SK-N-SH (cell line): Measurements from ENCODE around the gene COL5A2. TPM values are rescaled to one million over a fixed set of nuclear protein-coding genes. Genes with fewer than 3 reads are reported as not detected.

Source experiments
- CTCF ChIA-PET: fragments of 300-600, 350-600 bp; formaldehyde crosslinking; extraction: SDS; loops from one replicate; lab custom pipeline; 2021; lab: Yijun Ruan, JAX
- POLR2A ChIA-PET: fragments of 350-600 bp; sonication (Branson Sonifier 250); formaldehyde crosslinking; extraction: SDS; loops from one replicate; lab custom pipeline; 2020; ENCODE audit warnings: antibody characterized with exemption, inconsistent platforms; lab: Yijun Ruan, JAX
- DNase-seq: peaks from one replicate; pipeline ENCODE4 v3.0.0; 2012
- H2AFZ ChIP-seq: fragments of 200-600 bp; sonication (generic); 2 replicates; pipeline ENCODE4 v1.8.1; 2016; ENCODE audit warnings: antibody characterized with exemption, mild to moderate bottlenecking, low read depth
- H3F3A ChIP-seq: fragments of 200-600 bp; sonication (generic); replicated peaks from 2 replicates; pipeline ENCODE3; 2016; ENCODE audit warnings: antibody characterized with exemption, mild to moderate bottlenecking; ENCODE audit not compliant: insufficient read depth
- H3K27ac ChIP-seq, 2 experiments: fragments of 200-500 bp in 1 of 2; fragments of 200-600 bp in 1 of 2; sonication (Bioruptor generic) in 1 of 2; sonication (generic), shearing (Covaris generic) in 1 of 2; 2 replicates each; pipeline versions ENCODE4 v1.5.1 to v1.6.1; 2014 to 2016; ENCODE audit warnings: low read depth in 2 of 2, inconsistent platforms in 1 of 2, low read length in 1 of 2, mild to moderate bottlenecking in 1 of 2, mixed read lengths in 1 of 2
- H3K27me3 ChIP-seq: fragments of 200-600 bp; sonication (generic), shearing (Covaris generic); 2 replicates; pipeline ENCODE4 v1.6.1; 2016; ENCODE audit warnings: mixed run types; ENCODE audit not compliant: insufficient read depth
- H3K36me3 ChIP-seq, 2 experiments: fragments of 200-500 bp in 1 of 2; fragments of 200-600 bp in 1 of 2; sonication (Bioruptor generic) in 1 of 2; sonication (generic) in 1 of 2; replicated peaks in 1 of 2; 2 replicates each; pipeline versions ENCODE3 to v1.5.1; 2014 to 2016; ENCODE audit warnings: low read length in 1 of 2, mild to moderate bottlenecking in 1 of 2; ENCODE audit not compliant: insufficient read depth in 2 of 2, control insufficient read depth in 1 of 2
- H3K4me1 ChIP-seq, 2 experiments: fragments of 200-500 bp in 1 of 2; fragments of 200-600 bp in 1 of 2; sonication (Bioruptor generic) in 1 of 2; sonication (generic), shearing (Covaris generic) in 1 of 2; 2 replicates each; pipeline versions ENCODE4 v1.5.1 to v1.6.1; 2014 to 2016; ENCODE audit warnings: low read depth in 1 of 2, low read length in 1 of 2, mixed run types in 1 of 2; ENCODE audit not compliant: insufficient read depth in 2 of 2, control insufficient read depth in 1 of 2
- H3K4me2 ChIP-seq: fragments of 200-600 bp; sonication (generic), shearing (Covaris generic); 2 replicates; pipeline ENCODE4 v1.6.1; 2017; ENCODE audit warnings: mixed run types
- H3K4me3 ChIP-seq, 2 experiments: fragments of 200-500 bp in 1 of 2; fragments of 200-600 bp in 1 of 2; sonication (Bioruptor generic) in 1 of 2; sonication (generic), shearing (Covaris generic) in 1 of 2; 2 replicates each; pipeline versions ENCODE4 v1.5.1 to v1.8.1; 2014 to 2016; ENCODE audit warnings: low read depth in 2 of 2, inconsistent platforms in 1 of 2, low read length in 1 of 2, mild to moderate bottlenecking in 1 of 2, mixed read lengths in 1 of 2, moderate library complexity in 1 of 2
- H3K79me2 ChIP-seq: fragments of 200-600 bp; sonication (generic); 2 replicates; pipeline ENCODE4 v1.8.1; 2017; ENCODE audit warnings: mild to moderate bottlenecking; ENCODE audit not compliant: insufficient read depth
- H3K9ac ChIP-seq: fragments of 200-600 bp; sonication (generic); 2 replicates; pipeline ENCODE4 v1.6.1; 2017; ENCODE audit warnings: mixed run types
- H3K9me2 ChIP-seq: fragments of 200-600 bp; sonication (generic); 2 replicates; pipeline ENCODE4 v1.6.1; 2017; ENCODE audit warnings: mixed run types
- H3K9me3 ChIP-seq: fragments of 200-600 bp; sonication (generic); 2 replicates; pipeline ENCODE4 v1.6.1; 2017; ENCODE audit warnings: mixed run types, mild to moderate bottlenecking, moderate library complexity
- H4K20me1 ChIP-seq: fragments of 200-600 bp; sonication (generic); 2 replicates; pipeline ENCODE4 v1.6.1; 2017; ENCODE audit warnings: mild to moderate bottlenecking, mixed run types; ENCODE audit not compliant: insufficient read depth
- CHD2 ChIP-seq: fragments of 150-350 bp; IDR thresholded peaks from 2 replicates; pipeline ENCODE4 v1.6.1; 2018; ENCODE audit warnings: low read length; ENCODE audit not compliant: partially characterized antibody
- ELF1 ChIP-seq: IDR thresholded peaks from 2 replicates; pipeline ENCODE4 v1.4.0; 2012
- EZH2phosphoT487 ChIP-seq: fragments of 200-600 bp; sonication (generic); IDR thresholded peaks from 2 replicates; pipeline ENCODE4 v1.6.1; 2017; ENCODE audit warnings: low read depth, mixed run types, mild to moderate bottlenecking, antibody characterized with exemption, moderate library complexity, borderline replicate concordance
- FOSL2 ChIP-seq: IDR thresholded peaks from 2 replicates; pipeline ENCODE4 v1.4.0; 2012; ENCODE audit warnings: low read depth, mild to moderate bottlenecking, moderate library complexity, borderline replicate concordance
- FOXJ3 ChIP-seq: sonication (generic); formaldehyde crosslinking; IDR thresholded peaks from 2 replicates; pipeline ENCODE4 v1.5.1; 2020; ENCODE audit warnings: mild to moderate bottlenecking, missing genetic modification reagents
- IRF3 ChIP-seq: fragments of 150-350 bp; IDR thresholded peaks from 2 replicates; pipeline ENCODE4 v1.6.1; 2016; ENCODE audit warnings: mild to moderate bottlenecking, low read depth, low read length
- MEF2A ChIP-seq: IDR thresholded peaks from 2 replicates; pipeline ENCODE4 v1.4.0; 2012; ENCODE audit warnings: low read depth, borderline replicate concordance
- MXI1 ChIP-seq: IDR thresholded peaks from 2 replicates; pipeline ENCODE4 v1.6.1; 2012; ENCODE audit warnings: mild to moderate bottlenecking, low read depth, low read length, improper control_type of control experiment
- NFIC ChIP-seq: IDR thresholded peaks from 2 replicates; pipeline ENCODE4 v1.4.0; 2012; ENCODE audit warnings: borderline replicate concordance
- NRF1 ChIP-seq: IDR thresholded peaks from 2 replicates; pipeline ENCODE4 v1.6.1; 2012; ENCODE audit warnings: low read depth, mild to moderate bottlenecking, low read length
- POLR2AphosphoS5 ChIP-seq: IDR thresholded peaks from 2 replicates; pipeline ENCODE4 v1.6.1; 2012; ENCODE audit warnings: low read depth, low read length
- RAD21 ChIP-seq: IDR thresholded peaks from 2 replicates; pipeline ENCODE4 v1.6.1; 2012; ENCODE audit warnings: mild to moderate bottlenecking, low read length
- RCOR1 ChIP-seq: fragments of 150-350 bp; IDR thresholded peaks from 2 replicates; pipeline ENCODE4 v1.6.1; 2017; ENCODE audit warnings: antibody characterized with exemption, low read length
- REST ChIP-seq: IDR thresholded peaks from 2 replicates; pipeline ENCODE4 v1.6.1; 2012; ENCODE audit warnings: mild to moderate bottlenecking, low read depth, low read length, moderate library complexity
- RFX5 ChIP-seq: IDR thresholded peaks from 2 replicates; pipeline ENCODE4 v1.6.1; 2012; ENCODE audit warnings: mild to moderate bottlenecking, improper control_type of control experiment, low read length
- RXRA ChIP-seq: IDR thresholded peaks from 2 replicates; pipeline ENCODE4 v1.4.0; 2012; ENCODE audit warnings: low read depth, mild to moderate bottlenecking, borderline replicate concordance
- SIN3A ChIP-seq: IDR thresholded peaks from 2 replicates; pipeline ENCODE4 v1.6.1; 2012; ENCODE audit warnings: low read depth, mild to moderate bottlenecking, low read length, moderate library complexity, borderline replicate concordance
- SMC3 ChIP-seq: IDR thresholded peaks from 2 replicates; pipeline ENCODE4 v1.6.1; 2012; ENCODE audit warnings: low read depth, low read length, improper control_type of control experiment
- TCF12 ChIP-seq: IDR thresholded peaks from 2 replicates; pipeline ENCODE4 v1.4.0; 2012
- YY1 ChIP-seq: IDR thresholded peaks from 2 replicates; pipeline ENCODE4 v1.4.0; 2012; ENCODE audit warnings: low read depth, mild to moderate bottlenecking
- ZBTB33 ChIP-seq: IDR thresholded peaks from 2 replicates; pipeline ENCODE4 v1.4.0; 2012; ENCODE audit warnings: low read depth, borderline replicate concordance
- WGBS: methylation state at CpG from one replicate; pipeline ENCODE4 v1.1.6; 2017; ENCODE audit warnings: low lambda C conversion rate; 5-methylcytosine and 5-hydroxymethylcytosine counted together
- polyA plus RNA-seq, 3 experiments: library from polyadenylated mRNA; depleted of rRNA; stranded (reverse); fragments of >200 nt; gene quantifications; 2 replicates each; pipeline ENCODE4 v1.2.3, GENCODE V29; 2012
- TF ChIP-seq, protein P1 (sequence below): IDR thresholded peaks from 2 replicates; pipeline ENCODE4 v1.4.0; 2012; ENCODE audit warnings: low read depth
- TF ChIP-seq, protein P2 (sequence below): IDR thresholded peaks from 2 replicates; pipeline ENCODE4 v1.4.0; 2012; ENCODE audit warnings: low read depth, borderline replicate concordance
- TF ChIP-seq, protein P3 (sequence below): IDR thresholded peaks from 2 replicates; pipeline ENCODE4; 2012
- TF ChIP-seq, protein P4 (sequence below): fragments of 150-350 bp; IDR thresholded peaks from 2 replicates; pipeline ENCODE4 v1.6.1; 2017; ENCODE audit warnings: antibody characterized with exemption, low read length, low read depth, borderline replicate concordance

COL5A2 gene
- polyA plus RNA-seq, 1 of the 3 experiments (the other 2 are of a cell fraction), result 20.4 TPM

DNA sequence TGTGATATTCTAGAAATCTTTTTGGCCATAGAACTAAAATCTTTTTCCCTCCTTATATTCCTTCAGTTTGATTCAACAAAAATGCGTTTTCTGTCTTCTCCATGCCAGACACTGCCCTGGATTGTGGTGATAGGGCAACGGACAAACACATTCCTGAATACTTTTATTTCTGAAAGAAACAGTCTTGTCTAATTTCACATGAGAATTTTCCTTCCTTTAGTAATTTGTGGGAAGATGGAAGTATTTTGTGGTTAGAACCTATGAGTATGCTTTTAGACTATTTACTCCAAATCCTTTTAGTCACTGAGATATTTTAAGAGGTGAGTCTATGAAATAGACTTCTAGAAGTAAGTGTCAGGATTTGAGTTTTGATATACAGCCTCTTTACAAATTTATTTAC is 49.6 kb downstream of the COL5A2 start:
- peak overlapping the region; percentile 92 to 100 for H3K27ac ChIP-seq
- H3K36me3 ChIP-seq, result peaks cover 0 to 9% of the 10 kb centered on the region in 2 experiments
- POLR2A ChIA-PET, result no interaction called here
- no peaks in the 10 kb centered on the region for H4K20me1 ChIP-seq
- no peak overlapping the region for H2AFZ ChIP-seq
- no peaks in the 10 kb centered on the region for H3K9me3 ChIP-seq
- WGBS, result 19% methylated on average over 2 of the region's 2 CpGs
- peak overlapping the region; percentile 50 for H3K4me2 ChIP-seq
- no peaks in the 10 kb centered on the region for H3K27me3 ChIP-seq
- no peak for DNase-seq
- H3K9ac ChIP-seq, result peak overlapping the region; percentile 80
- no peak overlapping the region for H3K4me3 ChIP-seq
- peaks cover 38% of the 10 kb centered on the region for H3F3A ChIP-seq
- CTCF ChIA-PET, result no interaction called here
- H3K79me2 ChIP-seq, result no peaks in the 10 kb centered on the region; the same call in 1 of the 2 replicates
- no peaks in the 10 kb centered on the region for H3K9me2 ChIP-seq
- peaks cover 0 to 25% of the 10 kb centered on the region in 2 experiments; a peak in 2 of 4 replicates for H3K4me1 ChIP-seq
- no peak for TF ChIP-seq RAD21
- peak; percentile 86 for TF ChIP-seq TCF12
- TF ChIP-seq, protein P1, sequence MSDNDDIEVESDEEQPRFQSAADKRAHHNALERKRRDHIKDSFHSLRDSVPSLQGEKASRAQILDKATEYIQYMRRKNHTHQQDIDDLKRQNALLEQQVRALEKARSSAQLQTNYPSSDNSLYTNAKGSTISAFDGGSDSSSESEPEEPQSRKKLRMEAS, result peak; percentile 38; the same call in 1 of the 2 replicates
- TF ChIP-seq, protein P2, sequence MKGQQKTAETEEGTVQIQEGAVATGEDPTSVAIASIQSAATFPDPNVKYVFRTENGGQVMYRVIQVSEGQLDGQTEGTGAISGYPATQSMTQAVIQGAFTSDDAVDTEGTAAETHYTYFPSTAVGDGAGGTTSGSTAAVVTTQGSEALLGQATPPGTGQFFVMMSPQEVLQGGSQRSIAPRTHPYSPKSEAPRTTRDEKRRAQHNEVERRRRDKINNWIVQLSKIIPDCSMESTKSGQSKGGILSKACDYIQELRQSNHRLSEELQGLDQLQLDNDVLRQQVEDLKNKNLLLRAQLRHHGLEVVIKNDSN, result no peak
- peak; percentile 82; the same call in 1 of the 2 replicates for TF ChIP-seq NFIC
- TF ChIP-seq REST, result no peak
- no peak for TF ChIP-seq RCOR1
- peak; percentile 66; the same call in 1 of the 2 replicates for TF ChIP-seq FOSL2
- TF ChIP-seq POLR2AphosphoS5, result peak; percentile 47; the same call in 1 of the 2 replicates
- no peak for TF ChIP-seq CHD2
- no peak for TF ChIP-seq FOXJ3 (CRISPR knock-in tag)
- no peak for TF ChIP-seq NRF1
- no peak for TF ChIP-seq ZBTB33
- TF ChIP-seq MXI1, result no peak
- TF ChIP-seq SMC3, result no peak
- TF ChIP-seq IRF3, result no peak
- no peak for TF ChIP-seq SIN3A
- no peak for TF ChIP-seq ELF1
- no peak for TF ChIP-seq EZH2phosphoT487
- peak; percentile 53; the same call in 1 of the 2 replicates for TF ChIP-seq RXRA
- TF ChIP-seq YY1, result no peak
- TF ChIP-seq, protein P3, sequence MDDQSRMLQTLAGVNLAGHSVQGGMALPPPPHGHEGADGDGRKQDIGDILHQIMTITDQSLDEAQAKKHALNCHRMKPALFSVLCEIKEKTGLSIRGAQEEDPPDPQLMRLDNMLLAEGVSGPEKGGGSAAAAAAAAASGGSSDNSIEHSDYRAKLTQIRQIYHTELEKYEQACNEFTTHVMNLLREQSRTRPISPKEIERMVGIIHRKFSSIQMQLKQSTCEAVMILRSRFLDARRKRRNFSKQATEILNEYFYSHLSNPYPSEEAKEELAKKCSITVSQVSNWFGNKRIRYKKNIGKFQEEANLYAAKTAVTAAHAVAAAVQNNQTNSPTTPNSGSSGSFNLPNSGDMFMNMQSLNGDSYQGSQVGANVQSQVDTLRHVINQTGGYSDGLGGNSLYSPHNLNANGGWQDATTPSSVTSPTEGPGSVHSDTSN, result peak; percentile 80
- TF ChIP-seq RFX5, result no peak
- TF ChIP-seq MEF2A, result peak; percentile 83
- TF ChIP-seq, protein P4, sequence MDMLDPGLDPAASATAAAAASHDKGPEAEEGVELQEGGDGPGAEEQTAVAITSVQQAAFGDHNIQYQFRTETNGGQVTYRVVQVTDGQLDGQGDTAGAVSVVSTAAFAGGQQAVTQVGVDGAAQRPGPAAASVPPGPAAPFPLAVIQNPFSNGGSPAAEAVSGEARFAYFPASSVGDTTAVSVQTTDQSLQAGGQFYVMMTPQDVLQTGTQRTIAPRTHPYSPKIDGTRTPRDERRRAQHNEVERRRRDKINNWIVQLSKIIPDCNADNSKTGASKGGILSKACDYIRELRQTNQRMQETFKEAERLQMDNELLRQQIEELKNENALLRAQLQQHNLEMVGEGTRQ, result no peak
